Nephron (organoid): ENCODE data around the gene DAND5.
A peak's percentile ranks its signal among the peaks of the same experiment; 100 is the strongest.

Source experiments
- H3K27ac Mint-ChIP-seq, 3 experiments: 2 replicates each; pipeline ENCODE4 v1.8.0; 2020; ENCODE audit warnings: mixed read lengths in 3 of 3, mild to moderate bottlenecking in 2 of 3, moderate library complexity in 1 of 3
- H3K27me3 Mint-ChIP-seq: 2 replicates; pipeline ENCODE4 v1.8.0; 2021; ENCODE audit warnings: low read depth, mild to moderate bottlenecking, moderate library complexity, mixed read lengths
- H3K36me3 Mint-ChIP-seq: 2 replicates; pipeline ENCODE4 v1.8.0; 2020; ENCODE audit warnings: low read depth, mixed read lengths
- H3K4me1 Mint-ChIP-seq: 2 replicates; pipeline ENCODE4 v1.8.0; 2020; ENCODE audit warnings: mixed read lengths
- H3K4me3 Mint-ChIP-seq, 3 experiments: 2 replicates each; pipeline ENCODE4 v1.8.0; 2020; ENCODE audit warnings: mild to moderate bottlenecking in 3 of 3, mixed read lengths in 3 of 3, moderate library complexity in 2 of 3
- H3K9me3 Mint-ChIP-seq: 2 replicates; pipeline ENCODE4 v1.8.0; 2020; ENCODE audit warnings: mixed read lengths
- TF ChIP-seq, protein P1 (sequence below), 3 experiments: fragments of 200-600 bp; sonication (generic); IDR thresholded peaks; one replicate each; pipeline ENCODE4 v1.5.0; 2021; ENCODE audit warnings: antibody characterized with exemption in 3 of 3; ENCODE audit not compliant: unreplicated experiment in 3 of 3

The DAND5 gene

DNA sequence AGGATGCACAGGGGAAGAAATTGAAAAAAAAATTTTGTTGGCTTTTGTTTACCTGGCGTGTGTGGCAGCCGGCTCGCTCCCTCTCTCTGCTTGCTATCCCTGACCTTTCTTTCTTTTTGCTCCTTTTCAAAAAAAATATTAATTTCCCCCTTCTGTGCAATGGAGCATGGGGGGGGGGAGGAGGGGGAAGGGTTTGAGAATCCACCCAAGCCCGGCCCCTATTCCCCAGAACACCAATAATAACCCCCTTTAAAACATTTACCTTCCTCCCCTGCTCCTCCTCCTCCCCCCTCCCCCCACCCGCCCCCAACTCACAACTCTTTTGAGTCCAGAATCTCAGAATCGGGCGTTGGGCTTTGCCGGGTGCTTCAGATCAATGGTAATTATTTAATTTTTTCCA is 54.3 kb downstream of the DAND5 start:
- H3K4me1 Mint-ChIP-seq, result peaks cover 79% of the 10 kb centered on the region
- TF ChIP-seq, protein P1, sequence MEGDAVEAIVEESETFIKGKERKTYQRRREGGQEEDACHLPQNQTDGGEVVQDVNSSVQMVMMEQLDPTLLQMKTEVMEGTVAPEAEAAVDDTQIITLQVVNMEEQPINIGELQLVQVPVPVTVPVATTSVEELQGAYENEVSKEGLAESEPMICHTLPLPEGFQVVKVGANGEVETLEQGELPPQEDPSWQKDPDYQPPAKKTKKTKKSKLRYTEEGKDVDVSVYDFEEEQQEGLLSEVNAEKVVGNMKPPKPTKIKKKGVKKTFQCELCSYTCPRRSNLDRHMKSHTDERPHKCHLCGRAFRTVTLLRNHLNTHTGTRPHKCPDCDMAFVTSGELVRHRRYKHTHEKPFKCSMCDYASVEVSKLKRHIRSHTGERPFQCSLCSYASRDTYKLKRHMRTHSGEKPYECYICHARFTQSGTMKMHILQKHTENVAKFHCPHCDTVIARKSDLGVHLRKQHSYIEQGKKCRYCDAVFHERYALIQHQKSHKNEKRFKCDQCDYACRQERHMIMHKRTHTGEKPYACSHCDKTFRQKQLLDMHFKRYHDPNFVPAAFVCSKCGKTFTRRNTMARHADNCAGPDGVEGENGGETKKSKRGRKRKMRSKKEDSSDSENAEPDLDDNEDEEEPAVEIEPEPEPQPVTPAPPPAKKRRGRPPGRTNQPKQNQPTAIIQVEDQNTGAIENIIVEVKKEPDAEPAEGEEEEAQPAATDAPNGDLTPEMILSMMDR (IDR thresholded peaks at IDR 0.05; ENCODE audit: unreplicated experiment in 3 of 3), result no peak

More for the DNA sequence above, 54.3 kb downstream of the DAND5 start:
- H3K4me3 Mint-ChIP-seq, result peak overlapping the region; percentile 40 to 85 (median 69)
- H3K36me3 Mint-ChIP-seq, result peaks cover 28% of the 10 kb centered on the region
- H3K27me3 Mint-ChIP-seq, result peaks cover 100% of the 10 kb centered on the region
- no peaks in the 10 kb centered on the region for H3K9me3 Mint-ChIP-seq
- H3K27ac Mint-ChIP-seq, result peak overlapping the region in 2 of 3 experiments; percentile 94 to 95
